GM18909 (cell line): ENCODE data around the gene PDLIM7.

Source experiments
- ATAC-seq: cut with Tn5 transposase; IDR thresholded peaks from one replicate; pipeline ENCODE4 v1.9.1; 2021; ENCODE audit warnings: mild to moderate bottlenecking; ENCODE audit not compliant: unreplicated experiment, poor library complexity

PDLIM7 gene

GRCh38 chr5:177524941-177525655 is 27.7 kb upstream of the PDLIM7 start:
- no peak for ATAC-seq

DNA sequence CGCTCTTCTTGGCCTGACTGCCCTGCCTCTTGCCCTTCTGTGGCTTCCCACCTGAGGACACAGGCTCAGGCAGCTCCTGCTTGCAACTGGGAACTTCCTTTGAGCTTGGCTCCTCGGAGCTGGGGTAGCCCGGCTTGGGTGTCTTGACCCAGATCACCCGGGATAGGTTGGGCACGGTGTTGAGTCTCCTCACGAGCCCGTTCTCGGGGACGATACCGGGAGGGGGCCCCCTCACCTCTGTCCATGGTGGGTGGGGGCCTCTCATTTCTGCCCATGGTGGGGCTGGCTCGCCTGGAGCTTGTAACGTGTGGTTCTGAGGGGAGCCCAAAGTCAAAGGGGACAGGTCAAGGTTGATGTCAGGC is 27.1 kb upstream of the PDLIM7 start:
- no peak for ATAC-seq

- ATAC-seq = no peak
Observed at GRCh38 chr5:177523711-177524538, 26.5 kb upstream of the PDLIM7 start.

- no peak for ATAC-seq
Observed at GRCh38 chr5:177520916-177521513, 23.6 kb upstream of the PDLIM7 start.

DNA sequence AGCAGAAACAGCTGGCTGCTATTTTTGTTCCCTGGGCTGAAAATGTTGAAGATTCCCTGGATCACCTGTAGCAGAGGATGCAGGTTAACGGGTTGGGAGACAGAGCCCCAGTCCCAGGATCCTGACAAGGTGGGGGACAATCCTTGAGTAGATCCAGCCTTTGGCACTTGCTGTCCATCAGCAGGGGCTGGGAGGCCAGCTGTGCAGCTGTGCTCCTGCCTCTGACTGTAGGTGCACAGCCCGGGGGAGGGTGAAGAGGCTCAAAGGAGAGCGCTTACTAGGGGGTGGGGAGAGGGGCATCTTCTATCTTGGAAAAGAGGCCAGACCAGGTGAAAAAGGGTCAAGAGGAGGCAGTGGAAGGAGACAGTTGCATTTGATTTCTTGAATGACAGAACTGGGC is 22.9 kb upstream of the PDLIM7 start:
- ATAC-seq = no peak

DNA sequence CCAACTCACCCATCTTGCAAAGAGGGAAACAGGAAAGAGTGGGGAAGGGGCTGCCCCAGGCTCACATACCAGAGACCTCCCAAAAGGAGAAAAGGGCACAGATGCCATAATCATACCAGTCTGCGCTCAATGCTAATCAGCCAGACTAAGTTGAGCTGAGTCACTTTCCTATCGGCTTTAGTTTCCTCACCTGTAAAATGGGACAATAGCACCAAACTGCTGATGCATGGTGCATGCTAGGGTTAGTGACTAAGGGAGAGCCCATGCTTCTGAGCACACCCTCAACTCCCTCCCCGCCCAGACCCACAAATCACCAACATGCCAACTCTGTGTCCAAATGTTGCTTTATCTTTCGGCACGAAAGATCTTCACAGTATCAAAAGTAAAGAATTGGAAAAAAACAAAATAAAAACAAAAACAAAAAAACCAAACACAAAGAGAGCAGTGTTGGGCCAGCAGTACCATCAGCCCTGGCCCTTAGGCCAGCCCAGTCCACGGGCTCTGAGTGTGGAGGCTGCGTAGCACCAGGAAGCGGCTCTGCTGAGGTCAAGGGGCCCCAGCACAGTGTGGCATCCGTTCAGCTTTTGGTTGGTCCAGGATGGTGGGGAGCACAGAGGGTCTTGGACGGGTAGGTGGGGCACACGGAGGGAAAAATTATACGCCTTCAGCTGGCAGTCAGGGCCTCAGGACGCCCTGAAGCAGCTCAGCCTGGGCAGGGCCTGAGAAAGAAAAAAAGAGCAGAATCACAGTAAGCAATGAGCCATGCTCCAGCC is 22.2 kb upstream of the PDLIM7 start:
- no peak for ATAC-seq

- ATAC-seq = peak; percentile 78
Observed at GRCh38 chr5:177516601-177517568, 19.5 kb upstream of the PDLIM7 start, which contains the start of gene DDX41. Gene DDX41, minus strand, starts transcription at chr5:177516961. Its CDS starts 16 bp downstream, at chr5:177516945.

DNA sequence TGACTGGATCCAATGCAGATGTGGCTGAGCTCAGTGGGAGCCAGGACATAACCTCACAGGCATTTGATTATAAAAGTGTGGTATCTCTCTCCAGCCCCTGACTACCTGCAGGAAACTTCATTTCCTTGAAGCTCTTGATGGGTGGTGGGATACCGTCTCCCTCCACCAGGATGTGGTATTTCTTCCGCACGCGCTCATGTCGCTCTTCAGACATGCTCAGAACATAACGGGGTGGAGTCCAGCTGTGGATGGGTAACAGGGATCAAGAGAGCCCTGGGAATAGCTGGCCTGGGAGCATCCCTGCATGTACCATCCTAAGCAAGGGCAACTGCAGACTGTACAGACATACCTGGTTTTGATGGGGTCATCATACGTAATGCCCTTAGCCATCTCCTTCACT is 18.2 kb upstream of the PDLIM7 start:
- no peak for ATAC-seq

DNA sequence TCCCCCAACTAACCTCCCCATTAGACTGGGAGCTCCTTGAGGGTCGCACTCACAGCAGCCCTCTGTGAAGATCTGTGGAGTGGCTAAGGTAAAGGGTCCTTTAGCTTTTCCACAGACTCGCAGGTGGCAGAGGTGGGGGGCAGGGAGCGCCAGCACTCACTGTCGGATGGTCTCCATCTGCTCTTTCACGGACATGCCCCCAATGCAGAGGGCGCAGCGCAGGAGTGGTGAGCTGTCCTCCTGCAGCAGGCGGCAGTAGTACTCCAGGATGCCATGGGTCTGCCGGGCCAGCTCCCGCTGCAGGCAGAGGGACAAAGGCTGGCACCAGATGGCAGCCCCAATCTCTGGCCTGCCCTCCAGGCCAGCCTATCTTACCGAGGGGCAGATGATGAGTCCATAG is 17.1 kb upstream of the PDLIM7 start:
- ATAC-seq = no peak

GRCh38 chr5:177513500-177513899 is 16.1 kb upstream of the PDLIM7 start:
- ATAC-seq = no peak

DNA sequence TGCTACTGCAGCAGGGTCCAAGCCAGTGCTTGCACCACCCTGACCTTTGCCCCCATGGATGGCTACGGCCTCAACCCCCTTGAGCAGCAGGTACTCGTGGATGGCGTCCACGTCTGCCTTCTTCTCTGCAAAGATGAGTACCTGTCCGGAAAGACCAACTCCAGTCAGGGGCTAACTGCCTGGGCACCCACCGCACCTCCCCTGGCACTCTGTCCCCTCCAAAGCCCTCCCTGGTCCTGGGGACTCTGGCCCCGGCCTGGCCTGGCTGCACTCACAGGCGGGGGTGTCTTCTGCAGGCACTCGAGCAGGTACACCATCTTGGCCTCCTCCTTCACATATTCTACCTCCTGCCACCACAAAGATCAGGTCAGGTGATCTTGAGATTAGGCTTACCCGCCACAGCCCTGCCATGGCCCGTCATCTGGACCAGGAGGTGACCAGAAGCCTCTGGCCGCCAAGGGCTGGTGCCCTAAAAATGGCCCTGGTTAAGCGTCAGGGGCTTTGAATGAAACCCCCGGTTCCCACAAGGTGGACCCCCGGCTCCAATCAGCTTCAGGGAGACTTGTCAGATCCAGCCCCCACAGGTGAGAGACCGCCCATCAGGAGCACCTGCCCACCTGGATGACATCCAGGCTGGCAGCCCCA is 15.5 kb upstream of the PDLIM7 start:
- ATAC-seq = no peak

DNA sequence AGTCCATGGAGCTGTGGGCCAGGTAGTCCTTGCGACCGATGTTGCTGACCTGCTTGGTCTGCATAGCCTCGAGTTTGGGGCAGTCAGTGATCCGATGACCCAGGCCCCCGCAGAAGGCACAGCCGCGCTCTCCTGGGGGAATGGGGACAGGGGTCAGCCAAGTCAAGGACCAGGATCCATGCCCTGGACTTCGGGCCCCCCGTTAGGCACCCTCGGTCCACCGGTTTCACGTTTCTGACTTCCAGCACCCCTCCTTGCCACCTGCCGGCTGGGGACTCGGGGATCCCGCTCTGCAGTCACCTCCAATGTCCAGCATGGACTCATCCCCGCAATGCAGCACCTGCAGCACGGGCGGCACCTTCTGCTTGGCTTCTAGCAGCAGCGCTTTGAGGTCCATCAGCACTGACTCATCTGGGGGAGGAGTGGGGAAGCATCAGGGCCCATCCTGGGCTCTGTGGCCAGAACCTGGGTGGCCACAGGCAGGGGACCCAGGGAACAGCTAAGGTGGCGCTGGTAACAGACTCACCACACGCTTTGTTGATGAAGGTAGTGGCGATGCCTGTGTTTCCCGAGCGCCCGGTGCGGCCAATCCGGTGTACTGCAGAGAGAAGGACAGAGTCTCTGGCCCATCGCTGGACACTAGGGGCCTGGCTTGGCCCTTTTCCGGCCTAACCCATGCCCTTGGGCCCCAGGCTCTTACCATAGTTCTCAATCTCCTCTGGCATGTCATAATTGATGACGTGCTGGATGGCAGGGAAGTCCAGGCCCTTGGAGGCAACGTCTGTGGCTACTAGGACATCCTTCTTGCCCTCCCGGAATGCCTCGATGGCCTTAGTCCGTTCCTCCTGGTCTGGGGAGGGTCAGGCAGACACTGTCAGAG is 14.6 kb upstream of the PDLIM7 start:
- ATAC-seq = no peak

DNA sequence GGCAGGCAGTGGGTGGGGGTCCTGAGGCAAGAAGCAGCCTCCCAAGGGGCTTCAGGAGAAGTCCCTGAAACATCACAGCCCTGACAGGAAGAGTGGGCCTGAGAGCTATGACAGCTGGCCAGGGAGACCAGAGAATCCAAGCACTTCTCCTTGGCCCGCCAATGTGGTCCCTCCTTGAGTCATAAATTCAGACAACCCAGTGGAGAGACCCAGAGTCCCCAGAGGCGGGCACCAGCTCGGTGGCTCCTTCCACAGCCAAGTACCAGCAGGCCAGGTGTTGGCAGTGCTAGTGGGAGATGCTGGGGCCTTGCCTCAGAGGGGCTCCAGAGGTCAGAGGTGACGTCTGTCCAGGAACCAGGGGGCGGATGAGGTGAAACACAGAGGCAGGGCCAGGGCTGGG is 13.8 kb upstream of the PDLIM7 start:
- no peak for ATAC-seq

GRCh38 chr5:177510567-177511053 is 13.2 kb upstream of the PDLIM7 start:
- ATAC-seq = peak; percentile 33

DNA sequence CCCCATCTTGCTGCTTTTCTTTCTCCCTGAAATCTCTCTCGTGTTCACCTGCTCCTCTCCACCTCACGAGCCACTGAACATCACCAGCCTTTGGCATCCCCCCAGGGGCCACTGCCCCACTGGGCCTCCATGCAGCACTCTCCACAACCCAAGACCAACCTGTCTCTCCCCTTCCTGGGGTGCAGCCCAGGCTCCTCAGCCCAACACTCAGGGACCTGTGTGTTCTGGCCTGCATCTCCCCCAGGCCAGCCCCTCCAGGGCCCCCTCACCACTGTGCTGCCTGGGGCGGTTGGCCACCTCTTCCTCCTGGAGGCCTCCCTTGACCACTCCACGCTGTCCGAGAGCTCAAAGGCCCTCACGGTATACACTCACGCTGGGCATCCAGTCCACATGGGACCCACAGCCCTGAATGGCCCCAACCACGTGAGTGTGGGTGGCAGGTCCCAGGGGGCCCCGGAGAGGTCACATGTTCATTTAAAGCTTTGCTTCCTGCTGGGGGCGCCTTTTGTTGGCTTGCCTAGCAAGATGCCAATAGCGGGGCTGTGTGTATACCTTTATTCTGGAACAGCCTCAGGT is 12.7 kb upstream of the PDLIM7 start:
- peak; percentile 32 for ATAC-seq

- ATAC-seq = peak; percentile 30
Observed at GRCh38 chr5:177509381-177509951, 12.1 kb upstream of the PDLIM7 start, which contains the start of gene DOK3. Gene DOK3, minus strand, starts transcription at chr5:177509826. Its CDS starts 286 bp downstream, at chr5:177509540.

DNA sequence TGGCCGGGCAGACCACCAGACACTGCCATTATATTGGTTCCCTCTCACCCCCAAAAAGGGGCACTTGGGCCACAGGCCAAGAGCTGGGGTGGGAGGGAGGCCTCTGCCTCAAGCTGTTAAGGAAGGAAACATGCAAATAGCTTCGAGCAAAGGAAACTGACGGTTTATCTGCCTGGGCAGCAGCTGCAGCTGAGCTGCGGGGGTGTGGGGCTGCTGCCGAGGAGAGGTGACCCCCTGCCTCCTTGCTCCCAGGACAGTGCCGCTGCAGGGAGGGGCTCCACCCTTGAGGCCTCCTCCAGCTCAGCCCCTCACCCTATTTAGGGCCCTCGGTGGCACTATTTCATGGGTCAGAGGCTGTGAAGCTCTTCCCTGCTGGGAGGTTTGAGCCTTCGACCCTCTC is 11.4 kb upstream of the PDLIM7 start:
- peak; percentile 31 for ATAC-seq
